Astrocyte (in vitro differentiated cells and primary cell): ENCODE results near the gene DOK5. TPM values are rescaled to one million over a fixed set of nuclear protein-coding genes. Genes with fewer than 3 reads are reported as not detected.

Experiments
- DNase-seq: peaks from one replicate; pipeline ENCODE4 v3.0.0-alpha.2; 2010; ENCODE audit warnings: low read depth
- FAIRE-seq: peaks from 2 replicates; lab custom pipeline; 2011; peaks lifted over from hg19 to GRCh38; lab: Jason Lieb, UNC
- H2AFZ ChIP-seq: 2 replicates; pipeline ENCODE4 v1.6.0; 2012; ENCODE audit warnings: low read depth, low read length, inconsistent platforms
- H3K27ac ChIP-seq: 2 replicates; pipeline ENCODE4 v1.5.1; 2011; ENCODE audit warnings: low read depth, low read length, inconsistent platforms
- H3K27me3 ChIP-seq: 2 replicates; pipeline ENCODE4 v1.6.0; 2011; ENCODE audit warnings: low read length, inconsistent platforms; ENCODE audit not compliant: insufficient read depth
- H3K36me3 ChIP-seq: 2 replicates; pipeline ENCODE4 v1.5.1; 2011; ENCODE audit warnings: low read length, inconsistent platforms; ENCODE audit not compliant: insufficient read depth
- H3K4me1 ChIP-seq: 2 replicates; pipeline ENCODE4 v1.5.1; 2011; ENCODE audit warnings: low read length, inconsistent platforms; ENCODE audit not compliant: insufficient read depth
- H3K4me2 ChIP-seq: 2 replicates; pipeline ENCODE4 v1.6.0; 2012; ENCODE audit warnings: low read length, inconsistent platforms
- H3K4me3 ChIP-seq: 2 replicates; pipeline ENCODE4 v1.5.1; 2011; ENCODE audit warnings: low read depth, mild to moderate bottlenecking, low read length, inconsistent platforms; ENCODE audit not compliant: insufficient read depth
- H3K79me2 ChIP-seq: 2 replicates; pipeline ENCODE4 v1.6.0; 2012; ENCODE audit warnings: mild to moderate bottlenecking, low read length, inconsistent platforms; ENCODE audit not compliant: insufficient read depth
- H3K9ac ChIP-seq: 2 replicates; pipeline ENCODE4 v1.6.0; 2012; ENCODE audit warnings: mild to moderate bottlenecking, low read length, inconsistent platforms
- H3K9me3 ChIP-seq: 2 replicates; pipeline ENCODE4 v1.5.1; 2012; ENCODE audit warnings: low read depth, mild to moderate bottlenecking, low read length, inconsistent platforms; ENCODE audit not compliant: insufficient read depth
- H4K20me1 ChIP-seq: 2 replicates; pipeline ENCODE4 v1.6.0; 2012; ENCODE audit warnings: low read length, inconsistent platforms; ENCODE audit not compliant: insufficient read depth
- H3K27ac Mint-ChIP-seq: one replicate; pipeline ENCODE4 v1.8.0; 2021; ENCODE audit warnings: mild to moderate bottlenecking, mixed read lengths; ENCODE audit not compliant: unreplicated experiment
- H3K27me3 Mint-ChIP-seq: one replicate; pipeline ENCODE4 v1.8.0; 2021; ENCODE audit warnings: low read depth, mixed read lengths; ENCODE audit not compliant: unreplicated experiment
- H3K36me3 Mint-ChIP-seq: one replicate; pipeline ENCODE4 v1.8.0; 2021; ENCODE audit warnings: low read depth, mixed read lengths; ENCODE audit not compliant: unreplicated experiment
- H3K4me1 Mint-ChIP-seq: one replicate; pipeline ENCODE4 v1.8.0; 2021; ENCODE audit warnings: low read depth, mixed read lengths; ENCODE audit not compliant: unreplicated experiment
- H3K4me3 Mint-ChIP-seq: one replicate; pipeline ENCODE4 v1.8.0; 2021; ENCODE audit warnings: mild to moderate bottlenecking, moderate library complexity, mixed read lengths; ENCODE audit not compliant: unreplicated experiment
- H3K9me3 Mint-ChIP-seq: one replicate; pipeline ENCODE4 v1.8.0; 2021; ENCODE audit warnings: mild to moderate bottlenecking, mixed read lengths; ENCODE audit not compliant: unreplicated experiment
- CTCF ChIP-seq: IDR thresholded peaks from 2 replicates; pipeline ENCODE4 v1.5.1; 2011; ENCODE audit warnings: low read depth, mild to moderate bottlenecking, inconsistent platforms, low read length, moderate library complexity; ENCODE audit not compliant: insufficient read depth
- EZH2 ChIP-seq: IDR thresholded peaks from 2 replicates; pipeline ENCODE4 v1.6.1; 2012; ENCODE audit warnings: mild to moderate bottlenecking, low read length, inconsistent platforms; ENCODE audit not compliant: insufficient read depth
- total RNA-seq: library from RNA; stranded (reverse); gene quantifications from 2 replicates; pipeline ENCODE4 v1.2.1, GENCODE V29; 2021

Gene DOK5
- total RNA-seq, 1 donor from 2014 or later = 1.2 TPM

GRCh38 chr20:54631059-54631458 is 155.7 kb downstream of the DOK5 start:
- Mint-ChIP-seq H3K36me3 (no peaks in the 10 kb centered on the region), H3K27ac (no peak overlapping the region), H3K27me3 (no peaks in the 10 kb centered on the region), H3K4me1 (no peaks in the 10 kb centered on the region), H3K4me3 (no peak overlapping the region), H3K9me3 (no peaks in the 10 kb centered on the region)
- Histone ChIP-seq H3K27me3 (no peaks in the 10 kb centered on the region), H3K4me2 (no peak overlapping the region), H3K9me3 (no peaks in the 10 kb centered on the region), H3K36me3 (no peaks in the 10 kb centered on the region), H4K20me1 (no peaks in the 10 kb centered on the region), H3K79me2 (no peaks in the 10 kb centered on the region), H2AFZ (no peak overlapping the region), H3K4me1 (no peaks in the 10 kb centered on the region), H3K27ac (no peak overlapping the region), H3K4me3 (no peak overlapping the region), H3K9ac (no peak overlapping the region)
- FAIRE-seq = no peak
- TF ChIP-seq EZH2 = no peak
- TF ChIP-seq CTCF = no peak
- DNase-seq = no peak

- no peak overlapping the region for H3K27ac ChIP-seq
- Mint-ChIP-seq H3K9me3 (peaks cover 3% of the 10 kb centered on the region), H3K27ac (no peak overlapping the region), H3K36me3 (no peaks in the 10 kb centered on the region), H3K4me1 (no peaks in the 10 kb centered on the region), H3K27me3 (no peaks in the 10 kb centered on the region), H3K4me3 (no peak overlapping the region)
- FAIRE-seq (no peak), DNase-seq (no peak)
- H3K36me3 ChIP-seq = no peaks in the 10 kb centered on the region
- no peak overlapping the region for H3K4me3 ChIP-seq
- no peaks in the 10 kb centered on the region for H3K79me2 ChIP-seq
- no peak overlapping the region for H2AFZ ChIP-seq
- H3K9me3 ChIP-seq = no peaks in the 10 kb centered on the region
- no peaks in the 10 kb centered on the region for H3K4me1 ChIP-seq
- TF ChIP-seq CTCF (no peak), EZH2 (no peak)
- H3K9ac ChIP-seq = no peak overlapping the region
- H3K27me3 ChIP-seq = no peaks in the 10 kb centered on the region
- H4K20me1 ChIP-seq = no peaks in the 10 kb centered on the region
- no peak overlapping the region for H3K4me2 ChIP-seq
Measured at GRCh38 chr20:54633374-54634355, 158.3 kb downstream of the DOK5 start.

GRCh38 chr20:54636575-54636974 is 161.2 kb downstream of the DOK5 start:
- Mint-ChIP-seq H3K4me3 (no peak overlapping the region), H3K36me3 (no peaks in the 10 kb centered on the region), H3K4me1 (no peaks in the 10 kb centered on the region), H3K27ac (no peak overlapping the region), H3K9me3 (peaks cover 3% of the 10 kb centered on the region), H3K27me3 (no peaks in the 10 kb centered on the region)
- TF ChIP-seq CTCF (no peak), EZH2 (no peak)
- Histone ChIP-seq H3K9me3 (no peaks in the 10 kb centered on the region), H3K4me1 (no peaks in the 10 kb centered on the region), H3K36me3 (no peaks in the 10 kb centered on the region), H4K20me1 (no peaks in the 10 kb centered on the region), H3K27ac (no peak overlapping the region), H3K27me3 (no peaks in the 10 kb centered on the region), H2AFZ (no peak overlapping the region), H3K79me2 (no peaks in the 10 kb centered on the region), H3K9ac (no peak overlapping the region), H3K4me2 (no peak overlapping the region), H3K4me3 (no peak overlapping the region)
- no peak for DNase-seq
- FAIRE-seq = no peak
